ENCODE data around the gene SYNJ1. TPM values are rescaled to one million over a fixed set of nuclear protein-coding genes. Genes with fewer than 3 reads are reported as not detected.

SYNJ1 gene
- total and polyA plus RNA-seq, 10 of the 15 experiments (the other 5 are each of a cell fraction or from before 2014, with no cell fraction given) = 1.2 to 7.0 (median 3.5) TPM

GRCh38 chr21:32750405-32750804 is 22.6 kb upstream of the SYNJ1 start (continued):
- TF ChIP-seq BCL11A (IDR thresholded peaks at IDR 0.05; ENCODE audit: low read depth, low read length) = no peak

DNA sequence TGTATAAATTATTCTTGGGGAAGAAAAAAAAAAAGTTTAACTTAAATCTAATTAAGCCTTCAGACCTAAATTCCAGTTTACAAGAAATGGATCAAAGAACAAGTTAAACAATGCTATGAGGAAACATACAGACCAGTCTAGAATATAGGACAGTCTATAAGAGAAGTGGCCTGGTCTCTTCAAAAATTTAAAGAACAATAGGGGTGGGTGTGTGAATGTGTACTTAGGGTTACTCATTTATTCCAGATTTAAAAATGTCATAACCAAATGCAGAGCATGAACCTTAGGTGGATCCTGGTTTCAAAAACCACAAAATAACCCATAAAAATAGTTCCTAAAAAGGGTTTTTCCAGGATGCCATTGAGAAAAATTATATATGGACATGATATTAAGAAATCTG is 21.8 kb upstream of the SYNJ1 start:
- H3K9ac ChIP-seq (ENCODE audit: control insufficient read depth, insufficient read depth, low read length) = no peak overlapping the region
- ATAC-seq (no peak), DNase-seq (ENCODE audit: low read depth, low spot score) (no peak), FAIRE-seq (no peak)
- TF ChIP-seq FOS (IDR thresholded peaks at IDR 0.05; ENCODE audit: borderline replicate concordance, extremely low read depth, insufficient read length) (no peak), TBL1XR1 (IDR thresholded peaks at IDR 0.05; ENCODE audit: low read depth, low read length) (no peak), NRF1 (conservative IDR thresholded peaks at IDR 0.05; ENCODE audit: low read depth, low read length) (no peak), CBFB (IDR thresholded peaks at IDR 0.05; ENCODE audit: low read depth) (no peak), ETV6 (conservative IDR thresholded peaks at IDR 0.05 in 1 of 2, IDR thresholded peaks at IDR 0.05 in 1 of 2; ENCODE audit: borderline replicate concordance in 1 of 2, low read depth in 1 of 2) (no peak), NFIC (IDR thresholded peaks at IDR 0.05; ENCODE audit: low read depth, low read length) (no peak), ZNF207 (IDR thresholded peaks at IDR 0.05; ENCODE audit: borderline replicate concordance) (no peak), FOXK2 (IDR thresholded peaks at IDR 0.05) (no peak), YY1 (IDR thresholded peaks at IDR 0.05; ENCODE audit: low read depth, low read length) (no peak), REST (IDR thresholded peaks at IDR 0.05; ENCODE audit: low read depth, low read length) (no peak), RAD51 (IDR thresholded peaks at IDR 0.05) (no peak), SMAD5 (IDR thresholded peaks at IDR 0.05; ENCODE audit: low read depth) (no peak)
- peaks cover 3 to 17% of the 10 kb centered on the region in 2 experiments for H3K36me3 ChIP-seq (ENCODE audit: control insufficient read depth in 2 of 2, insufficient read depth in 2 of 2, low read length in 1 of 2)
- in situ Hi-C loops (cut with MboI) (no loop called here), intact Hi-C loops (cut with micrococcal nuclease; ENCODE audit: unreplicated experiment) (no loop called here)
- no peak overlapping the region for H3K4me2 ChIP-seq (ENCODE audit: control insufficient read depth, insufficient read depth)
- no peak overlapping the region for H3K27ac ChIP-seq (ENCODE audit: control insufficient read depth, insufficient read depth)
- RAD21 ChIA-PET (ENCODE audit: unreplicated experiment) = no interaction called here
- no peaks in the 10 kb centered on the region for H3K27me3 ChIP-seq (replicated peaks in 1 of 2; ENCODE audit: control insufficient read depth in 2 of 2, insufficient read depth in 2 of 2, low read length in 1 of 2)
- no peak overlapping the region for H2AFZ ChIP-seq (ENCODE audit: control insufficient read depth, low read depth, low read length)
- BruUV-seq (replicated peaks) = no TSS peak
- no peaks in the 10 kb centered on the region for H3K79me2 ChIP-seq (ENCODE audit: control insufficient read depth, insufficient read depth, low read length)
- no peaks in the 10 kb centered on the region for H3K4me1 ChIP-seq (ENCODE audit: control insufficient read depth, insufficient read depth, low read length)
- H3K9me3 ChIP-seq (replicated peaks; ENCODE audit: control insufficient read depth, insufficient read depth, low read length) = no peaks in the 10 kb centered on the region
- SMC1A ChIA-PET (ENCODE audit: uncharacterized antibody, unreplicated experiment) = no interaction called here
- CTCF ChIA-PET = no interaction called here
- H3K4me3 ChIP-seq = no peak overlapping the region
- H4K20me1 ChIP-seq (ENCODE audit: control insufficient read depth, insufficient read depth) = no peaks in the 10 kb centered on the region
- POLR2A ChIA-PET = no interaction called here
